ENCODE data around the gene PCOLCE2. TPM values are rescaled to one million over a fixed set of nuclear protein-coding genes. Genes with fewer than 3 reads are reported as not detected.
"Not testable (repeated sequence)": the region's sequence is repeated elsewhere in the genome, so short reads cannot be mapped to it uniquely, and the experiment has no call there.

Gene PCOLCE2
- total and polyA plus RNA-seq, 4 donors, result 9.1 to 17.2 (median 13.3) TPM

DNA sequence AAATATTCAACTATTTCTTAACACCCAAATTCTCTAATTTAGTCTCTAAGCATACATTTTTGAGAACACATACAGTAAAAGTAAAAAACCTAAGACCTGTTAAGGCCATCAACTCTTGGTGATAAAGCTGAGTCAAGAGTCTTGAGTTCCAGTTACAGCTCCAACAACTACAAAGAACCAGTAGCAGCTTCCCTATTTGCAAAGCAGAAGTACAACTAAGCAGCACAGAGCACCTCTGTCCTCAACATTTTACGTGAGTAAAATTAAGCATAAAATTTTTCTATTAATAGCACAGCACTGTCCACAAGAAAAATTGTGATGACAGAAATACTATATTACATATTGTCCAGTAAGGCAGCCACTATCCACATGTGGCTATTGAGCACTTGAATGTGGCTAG, 4.4 kb downstream of the PCOLCE2 start:
- TF ChIP-seq, protein P1, sequence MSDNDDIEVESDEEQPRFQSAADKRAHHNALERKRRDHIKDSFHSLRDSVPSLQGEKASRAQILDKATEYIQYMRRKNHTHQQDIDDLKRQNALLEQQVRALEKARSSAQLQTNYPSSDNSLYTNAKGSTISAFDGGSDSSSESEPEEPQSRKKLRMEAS (IDR thresholded peaks at IDR 0.05), result no peak
- TF ChIP-seq, protein P2, sequence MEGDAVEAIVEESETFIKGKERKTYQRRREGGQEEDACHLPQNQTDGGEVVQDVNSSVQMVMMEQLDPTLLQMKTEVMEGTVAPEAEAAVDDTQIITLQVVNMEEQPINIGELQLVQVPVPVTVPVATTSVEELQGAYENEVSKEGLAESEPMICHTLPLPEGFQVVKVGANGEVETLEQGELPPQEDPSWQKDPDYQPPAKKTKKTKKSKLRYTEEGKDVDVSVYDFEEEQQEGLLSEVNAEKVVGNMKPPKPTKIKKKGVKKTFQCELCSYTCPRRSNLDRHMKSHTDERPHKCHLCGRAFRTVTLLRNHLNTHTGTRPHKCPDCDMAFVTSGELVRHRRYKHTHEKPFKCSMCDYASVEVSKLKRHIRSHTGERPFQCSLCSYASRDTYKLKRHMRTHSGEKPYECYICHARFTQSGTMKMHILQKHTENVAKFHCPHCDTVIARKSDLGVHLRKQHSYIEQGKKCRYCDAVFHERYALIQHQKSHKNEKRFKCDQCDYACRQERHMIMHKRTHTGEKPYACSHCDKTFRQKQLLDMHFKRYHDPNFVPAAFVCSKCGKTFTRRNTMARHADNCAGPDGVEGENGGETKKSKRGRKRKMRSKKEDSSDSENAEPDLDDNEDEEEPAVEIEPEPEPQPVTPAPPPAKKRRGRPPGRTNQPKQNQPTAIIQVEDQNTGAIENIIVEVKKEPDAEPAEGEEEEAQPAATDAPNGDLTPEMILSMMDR (IDR thresholded peaks at IDR 0.05; ENCODE audit: low read depth, low read length, missing input control), result no peak
- TF ChIP-seq GABPA (IDR thresholded peaks at IDR 0.05 in 1 of 2, conservative IDR thresholded peaks at IDR 0.05 in 1 of 2), result no peak
- no peak for TF ChIP-seq EGR1 (IDR thresholded peaks at IDR 0.05; ENCODE audit: low read depth in 2 of 2)
- no peak for TF ChIP-seq JUND (IDR thresholded peaks at IDR 0.05)
- TF ChIP-seq HNF4G (IDR thresholded peaks at IDR 0.05), result no peak
- TF ChIP-seq HNF4A (conservative IDR thresholded peaks at IDR 0.05), result no peak
- TF ChIP-seq, protein P3, sequence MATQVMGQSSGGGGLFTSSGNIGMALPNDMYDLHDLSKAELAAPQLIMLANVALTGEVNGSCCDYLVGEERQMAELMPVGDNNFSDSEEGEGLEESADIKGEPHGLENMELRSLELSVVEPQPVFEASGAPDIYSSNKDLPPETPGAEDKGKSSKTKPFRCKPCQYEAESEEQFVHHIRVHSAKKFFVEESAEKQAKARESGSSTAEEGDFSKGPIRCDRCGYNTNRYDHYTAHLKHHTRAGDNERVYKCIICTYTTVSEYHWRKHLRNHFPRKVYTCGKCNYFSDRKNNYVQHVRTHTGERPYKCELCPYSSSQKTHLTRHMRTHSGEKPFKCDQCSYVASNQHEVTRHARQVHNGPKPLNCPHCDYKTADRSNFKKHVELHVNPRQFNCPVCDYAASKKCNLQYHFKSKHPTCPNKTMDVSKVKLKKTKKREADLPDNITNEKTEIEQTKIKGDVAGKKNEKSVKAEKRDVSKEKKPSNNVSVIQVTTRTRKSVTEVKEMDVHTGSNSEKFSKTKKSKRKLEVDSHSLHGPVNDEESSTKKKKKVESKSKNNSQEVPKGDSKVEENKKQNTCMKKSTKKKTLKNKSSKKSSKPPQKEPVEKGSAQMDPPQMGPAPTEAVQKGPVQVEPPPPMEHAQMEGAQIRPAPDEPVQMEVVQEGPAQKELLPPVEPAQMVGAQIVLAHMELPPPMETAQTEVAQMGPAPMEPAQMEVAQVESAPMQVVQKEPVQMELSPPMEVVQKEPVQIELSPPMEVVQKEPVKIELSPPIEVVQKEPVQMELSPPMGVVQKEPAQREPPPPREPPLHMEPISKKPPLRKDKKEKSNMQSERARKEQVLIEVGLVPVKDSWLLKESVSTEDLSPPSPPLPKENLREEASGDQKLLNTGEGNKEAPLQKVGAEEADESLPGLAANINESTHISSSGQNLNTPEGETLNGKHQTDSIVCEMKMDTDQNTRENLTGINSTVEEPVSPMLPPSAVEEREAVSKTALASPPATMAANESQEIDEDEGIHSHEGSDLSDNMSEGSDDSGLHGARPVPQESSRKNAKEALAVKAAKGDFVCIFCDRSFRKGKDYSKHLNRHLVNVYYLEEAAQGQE (IDR thresholded peaks at IDR 0.05), result no peak
- TF ChIP-seq, protein P4, sequence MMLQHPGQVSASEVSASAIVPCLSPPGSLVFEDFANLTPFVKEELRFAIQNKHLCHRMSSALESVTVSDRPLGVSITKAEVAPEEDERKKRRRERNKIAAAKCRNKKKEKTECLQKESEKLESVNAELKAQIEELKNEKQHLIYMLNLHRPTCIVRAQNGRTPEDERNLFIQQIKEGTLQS (IDR thresholded peaks at IDR 0.05), result no peak
- TF ChIP-seq SP1 (IDR thresholded peaks at IDR 0.05), result no peak
- TF ChIP-seq RAD21 (IDR thresholded peaks at IDR 0.05), result no peak
- TF ChIP-seq, protein P5, sequence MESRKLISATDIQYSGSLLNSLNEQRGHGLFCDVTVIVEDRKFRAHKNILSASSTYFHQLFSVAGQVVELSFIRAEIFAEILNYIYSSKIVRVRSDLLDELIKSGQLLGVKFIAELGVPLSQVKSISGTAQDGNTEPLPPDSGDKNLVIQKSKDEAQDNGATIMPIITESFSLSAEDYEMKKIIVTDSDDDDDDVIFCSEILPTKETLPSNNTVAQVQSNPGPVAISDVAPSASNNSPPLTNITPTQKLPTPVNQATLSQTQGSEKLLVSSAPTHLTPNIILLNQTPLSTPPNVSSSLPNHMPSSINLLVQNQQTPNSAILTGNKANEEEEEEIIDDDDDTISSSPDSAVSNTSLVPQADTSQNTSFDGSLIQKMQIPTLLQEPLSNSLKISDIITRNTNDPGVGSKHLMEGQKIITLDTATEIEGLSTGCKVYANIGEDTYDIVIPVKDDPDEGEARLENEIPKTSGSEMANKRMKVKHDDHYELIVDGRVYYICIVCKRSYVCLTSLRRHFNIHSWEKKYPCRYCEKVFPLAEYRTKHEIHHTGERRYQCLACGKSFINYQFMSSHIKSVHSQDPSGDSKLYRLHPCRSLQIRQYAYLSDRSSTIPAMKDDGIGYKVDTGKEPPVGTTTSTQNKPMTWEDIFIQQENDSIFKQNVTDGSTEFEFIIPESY (IDR thresholded peaks at IDR 0.05), result no peak
- TF ChIP-seq RXRA (IDR thresholded peaks at IDR 0.05), result no peak
- no peak for TF ChIP-seq FOXA2 (IDR thresholded peaks at IDR 0.05)
- no peak for TF ChIP-seq FOXA1 (IDR thresholded peaks at IDR 0.05)
- no peak for TF ChIP-seq NR2F2 (IDR thresholded peaks at IDR 0.05)
- no peak for TF ChIP-seq TAF1 (conservative IDR thresholded peaks at IDR 0.05)
- no peak for TF ChIP-seq YY1 (IDR thresholded peaks at IDR 0.05)
- DNase-seq (ENCODE audit: low spot score), result no peak
- Histone ChIP-seq H3K9ac (ENCODE audit: low read depth in 1 of 2, low read length in 2 of 2) (no peak overlapping the region), H3K4me1 (ENCODE audit: control insufficient read depth in 4 of 4, insufficient read depth in 4 of 4, low read length in 3 of 4) (peaks cover under 1 to 12% (median 4%) of the 10 kb centered on the region in 4 donors), H3K27ac (ENCODE audit: low read depth in 1 of 2, low read length in 2 of 2) (no peak overlapping the region), H3K9me3 (ENCODE audit: control insufficient read depth in 4 of 4, low read length in 3 of 4) (no peaks in the 10 kb centered on the region), H3K4me3 (ENCODE audit: low read depth in 1 of 3, low read length in 3 of 3) (no peak overlapping the region), H3K36me3 (ENCODE audit: control insufficient read depth in 4 of 4, insufficient read depth in 3 of 4, low read depth in 1 of 4, low read length in 3 of 4) (peaks cover 0 to 3% (median 0%) of the 10 kb centered on the region in 4 donors), H3K27me3 (ENCODE audit: control insufficient read depth in 4 of 4, insufficient read depth in 4 of 4, low read length in 3 of 4) (peaks cover 0 to 2% (median 0%) of the 10 kb centered on the region in 4 donors)
- WGBS, result 78% methylated on average over 1 of the region's 1 CpG

DNA sequence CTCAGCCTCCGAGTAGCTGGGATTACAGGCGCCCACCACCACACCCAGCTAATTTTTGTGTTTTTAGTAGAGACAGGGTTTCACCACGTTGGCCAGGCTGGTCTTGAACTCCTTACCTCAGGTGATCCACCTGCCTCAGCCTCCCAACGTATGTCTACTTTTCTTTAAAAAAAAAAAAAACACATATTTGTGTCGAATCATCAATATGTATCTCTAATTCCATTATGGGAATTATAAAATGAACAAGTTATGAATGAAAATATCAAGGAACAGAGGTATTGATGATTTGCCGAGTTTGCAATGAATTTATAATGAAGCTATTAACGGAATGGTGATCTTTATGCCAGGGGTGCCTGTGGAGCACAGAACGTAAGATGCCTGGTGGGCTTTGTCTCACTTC, 5.3 kb downstream of the PCOLCE2 start:
- not testable (repeated sequence) for DNase-seq (ENCODE audit: low spot score); H3K4me3 ChIP-seq (ENCODE audit: low read depth in 1 of 3, low read length in 3 of 3); H3K9me3 ChIP-seq (ENCODE audit: control insufficient read depth in 4 of 4, low read length in 3 of 4); H3K9ac ChIP-seq (ENCODE audit: low read depth in 1 of 2, low read length in 2 of 2); H3K36me3 ChIP-seq (ENCODE audit: control insufficient read depth in 4 of 4, insufficient read depth in 3 of 4, low read depth in 1 of 4, low read length in 3 of 4); H3K27me3 ChIP-seq (ENCODE audit: control insufficient read depth in 4 of 4, insufficient read depth in 4 of 4, low read length in 3 of 4); H3K27ac ChIP-seq (ENCODE audit: low read depth in 1 of 2, low read length in 2 of 2)
- 86% methylated on average over 8 of the region's 8 CpGs for WGBS
- H3K4me1 ChIP-seq (ENCODE audit: control insufficient read depth in 4 of 4, insufficient read depth in 4 of 4, low read length in 3 of 4), result peaks cover 0 to 11% (median 4%) of the 10 kb centered on the region in 4 donors
